Measurements from ENCODE around the gene CRMP1. TPM values are rescaled to one million over a fixed set of nuclear protein-coding genes. Genes with fewer than 3 reads are reported as not detected.

CRMP1 gene
- total and polyA plus RNA-seq, 2 of the 4 experiments (the other 2 are of a cell fraction), result 4.1 to 7.4 TPM

DNA sequence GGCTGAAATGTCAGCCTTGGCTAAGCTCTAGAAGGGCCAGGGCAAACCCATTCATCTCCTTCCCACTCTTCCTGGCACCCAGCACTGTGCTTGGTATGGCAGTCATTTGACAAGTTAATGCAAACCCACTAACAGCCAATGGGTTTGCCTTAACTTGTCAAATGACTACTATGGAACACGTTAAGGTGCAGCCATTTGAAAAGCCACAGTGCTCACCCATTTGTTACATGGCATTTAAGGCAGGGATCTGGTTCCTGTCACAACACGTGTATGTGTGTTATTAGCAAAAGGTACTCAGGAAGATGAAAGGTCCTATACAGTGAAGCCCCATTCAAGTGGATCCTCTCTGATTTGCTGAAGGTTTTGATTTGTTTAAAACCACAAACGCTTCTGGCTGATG is 7.2 kb downstream of the CRMP1 start:
- CTCF ChIA-PET, result no interaction called here

More for the DNA sequence above, 7.2 kb downstream of the CRMP1 start:
- WGBS, 2 experiments (ENCODE audit: extremely low coverage in 2 of 2, insufficient read length in 1 of 2), result 63% methylated on average over 1 of the region's 3 CpGs; no CpG with 5 or more reads in 1 of the 2 experiments
- dilution Hi-C loops (cut with HindIII; ENCODE audit: low sequenced_read_pairs, unreplicated experiment), result no loop called here
- Histone ChIP-seq H3K9me1 (ENCODE audit: insufficient read depth, low read length) (no peaks in the 10 kb centered on the region), H3K9ac (ENCODE audit: low read depth, low read length) (no peak overlapping the region), H3K36me3 (ENCODE audit: control insufficient read depth, insufficient read depth, low read length) (no peaks in the 10 kb centered on the region), H4K5ac (ENCODE audit: low read depth, low read length) (no peak overlapping the region), H2AK9ac (replicated peaks; ENCODE audit: low read depth, low read length, poor library complexity) (no peak overlapping the region), H3K14ac (replicated peaks; ENCODE audit: low read depth, low read length) (no peak overlapping the region), H2BK20ac (ENCODE audit: low read depth, low read length) (no peak overlapping the region), H3K9me3 (ENCODE audit: control insufficient read depth, insufficient read depth, low read length) (no peaks in the 10 kb centered on the region), H3K4ac (ENCODE audit: low read depth, low read length) (no peak overlapping the region), H2AFZ (replicated peaks; ENCODE audit: low read length, poor library complexity) (no peak overlapping the region), H2BK5ac (ENCODE audit: low read depth, low read length, poor library complexity, severe bottlenecking) (no peak overlapping the region), H4K8ac (ENCODE audit: low read depth in 2 of 2, low read length in 2 of 2) (no peak overlapping the region), H2BK15ac (ENCODE audit: low read depth, low read length) (no peak overlapping the region), H3K23ac (ENCODE audit: low read depth, low read length) (no peak overlapping the region), H3K18ac (ENCODE audit: low read depth, low read length) (no peak overlapping the region), H3K27me3 (ENCODE audit: control insufficient read depth, insufficient read depth, low read length) (peaks cover 26% of the 10 kb centered on the region), H4K20me1 (ENCODE audit: insufficient read depth, low read length) (no peaks in the 10 kb centered on the region; the same call in 1 of the 2 replicates), H4K91ac (ENCODE audit: insufficient read depth, low read depth, low read length) (no peak overlapping the region), H3K56ac (ENCODE audit: extremely low read depth, insufficient read depth, low read length) (no peak overlapping the region), H3K27ac (ENCODE audit: insufficient read depth, low read length) (no peak overlapping the region), H3K4me3 (ENCODE audit: insufficient read depth, low read depth, low read length) (no peak overlapping the region), H2AK5ac (ENCODE audit: low read depth, low read length) (no peak overlapping the region), H3K4me2 (ENCODE audit: low read depth, low read length) (no peak overlapping the region), H3K4me1 (ENCODE audit: control insufficient read depth, insufficient read depth, low read length) (no peaks in the 10 kb centered on the region), H3K79me1 (ENCODE audit: low read depth in 1 of 2, low read length in 2 of 2) (no peaks in the 10 kb centered on the region), H2BK120ac (ENCODE audit: low read depth, low read length) (no peak overlapping the region)
- POLR2A ChIA-PET (ENCODE audit: unreplicated experiment), result no interaction called here
- no TSS peak for BruUV-seq (replicated peaks)
- intact Hi-C loops (cut with micrococcal nuclease), result loop anchor here (5.0 kb wide), 1 partner anchor 178 kb away; the partner anchor contains the start of gene EVC2
- no peak for DNase-seq
- no peak for ATAC-seq (ENCODE audit: low read depth)
- TF ChIP-seq SMC3 (IDR thresholded peaks at IDR 0.05; ENCODE audit: low read depth, low read length), result no peak
- in situ Hi-C loops (cut with MboI; ENCODE audit: low sequenced_read_pairs), result no loop called here
